NCI-H774 (cell line): ENCODE results near the gene SLC24A4.

ENCODE experiments used
- DNase-seq: peaks from one replicate; lab custom pipeline; 2025; lab: John Stamatoyannopoulos, UW

SLC24A4 gene

GRCh38 chr14:92316176-92316575 lies 6.8 kb upstream of the SLC24A4 start:
- no peak for DNase-seq

- DNase-seq = no peak
These were observed 6.0 kb upstream of the SLC24A4 start for GRCh38 chr14:92316937-92317336.

GRCh38 chr14:92317511-92317910 lies 5.5 kb upstream of the SLC24A4 start:
- DNase-seq = no peak

- no peak for DNase-seq
These were observed 1.3 kb upstream of the SLC24A4 start for GRCh38 chr14:92321701-92322100.

GRCh38 chr14:92322516-92322915 lies 449 bp upstream of the SLC24A4 start:
- no peak for DNase-seq

- DNase-seq = no peak
These were observed 1.2 kb downstream of the SLC24A4 start for GRCh38 chr14:92323916-92324818.

GRCh38 chr14:92325835-92326234 lies 2.9 kb downstream of the SLC24A4 start:
- DNase-seq = no peak

GRCh38 chr14:92328664-92329255 lies 5.8 kb downstream of the SLC24A4 start:
- DNase-seq = no peak

- DNase-seq = no peak
These were observed 11.1 kb downstream of the SLC24A4 start for GRCh38 chr14:92334050-92334449.

- DNase-seq = no peak
These were observed 13.4 kb downstream of the SLC24A4 start for GRCh38 chr14:92336363-92336762.

GRCh38 chr14:92339426-92339825 lies 16.5 kb downstream of the SLC24A4 start:
- DNase-seq = no peak

- no peak for DNase-seq
These were observed 17.1 kb downstream of the SLC24A4 start for GRCh38 chr14:92340071-92340470.

- DNase-seq = no peak
These were observed 18.0 kb downstream of the SLC24A4 start for GRCh38 chr14:92340931-92341330.

- no peak for DNase-seq
These were observed 18.8 kb downstream of the SLC24A4 start for GRCh38 chr14:92341791-92342190.

- peak; percentile 66 for DNase-seq
These were observed 25.2 kb downstream of the SLC24A4 start for GRCh38 chr14:92348154-92348553.

- no peak for DNase-seq
These were observed 28.8 kb downstream of the SLC24A4 start for GRCh38 chr14:92351750-92352149.

- no peak for DNase-seq
These were observed 29.4 kb downstream of the SLC24A4 start for GRCh38 chr14:92352158-92352985.

GRCh38 chr14:92353447-92353846 lies 30.5 kb downstream of the SLC24A4 start:
- DNase-seq = no peak

- no peak for DNase-seq
These were observed 33.7 kb downstream of the SLC24A4 start for GRCh38 chr14:92356677-92357076.

- no peak for DNase-seq
These were observed 37.8 kb downstream of the SLC24A4 start for GRCh38 chr14:92360651-92361370.

GRCh38 chr14:92362781-92363235 lies 39.8 kb downstream of the SLC24A4 start:
- no peak for DNase-seq

- no peak for DNase-seq
These were observed 43.3 kb downstream of the SLC24A4 start for GRCh38 chr14:92366237-92366636.
